ENCODE data around the gene APBA2.
A peak's percentile ranks its signal among the peaks of the same experiment; 100 is the strongest.
"Not testable (repeated sequence)": the region's sequence is repeated elsewhere in the genome, so short reads cannot be mapped to it uniquely, and the experiment has no call there.

The APBA2 gene

GRCh38 chr15:28885630-28886430 is at the start of gene APBA2:
Gene APBA2, plus strand, starts transcription at chr15:28885974. Its CDS starts 167,911 bp downstream, at chr15:29053885.
- no peak within 1 kb of the TSS for H3K4me2 ChIP-seq (ENCODE audit: low read length)
- no peak within 1 kb of the TSS for H2AFZ ChIP-seq (ENCODE audit: low read depth, low read length)
- no peaks in the 10 kb centered on the region for H3K27me3 ChIP-seq (ENCODE audit: low read depth, low read length)
- no peaks in the 10 kb centered on the region for H3K36me3 ChIP-seq (replicated peaks; ENCODE audit: low read depth, low read length)
- no peak for TF ChIP-seq EZH2phosphoT487 (IDR thresholded peaks at IDR 0.05; ENCODE audit: low read depth)
- TF ChIP-seq CTCF (IDR thresholded peaks at IDR 0.05; ENCODE audit: low read depth, low read length), result no peak
- no peak within 1 kb of the TSS for H3K27ac ChIP-seq (ENCODE audit: low read length)
- H3K79me2 ChIP-seq (ENCODE audit: low read length), result no peaks in the 10 kb centered on the region
- no peaks in the 10 kb centered on the region for H4K20me1 ChIP-seq (ENCODE audit: insufficient read depth, low read length)
- H3K4me1 ChIP-seq (ENCODE audit: low read length), result peaks cover 14% of the 10 kb centered on the region
- H3K4me3 ChIP-seq (ENCODE audit: low read length), result no peak within 1 kb of the TSS
- no peaks in the 10 kb centered on the region for H3K9me3 ChIP-seq (ENCODE audit: insufficient read depth, low read length)
- H3K9ac ChIP-seq (ENCODE audit: low read length), result no peak within 1 kb of the TSS

GRCh38 chr15:28840285-28840684 is 45.5 kb upstream of the APBA2 start:
- not testable (repeated sequence) for H3K9me3 ChIP-seq (ENCODE audit: insufficient read depth, low read length); H3K4me1 ChIP-seq (ENCODE audit: low read length); H3K4me2 ChIP-seq (ENCODE audit: low read length); H3K79me2 ChIP-seq (ENCODE audit: low read length); H3K4me3 ChIP-seq (ENCODE audit: low read length); H3K36me3 ChIP-seq (replicated peaks; ENCODE audit: low read depth, low read length); H3K27ac ChIP-seq (ENCODE audit: low read length); H3K27me3 ChIP-seq (ENCODE audit: low read depth, low read length); H3K9ac ChIP-seq (ENCODE audit: low read length); H4K20me1 ChIP-seq (ENCODE audit: insufficient read depth, low read length); H2AFZ ChIP-seq (ENCODE audit: low read depth, low read length)

GRCh38 chr15:28842210-28842609 is 43.6 kb upstream of the APBA2 start:
- H3K4me2 ChIP-seq (ENCODE audit: low read length); H3K9ac ChIP-seq (ENCODE audit: low read length); H2AFZ ChIP-seq (ENCODE audit: low read depth, low read length); H3K9me3 ChIP-seq (ENCODE audit: insufficient read depth, low read length); H3K27me3 ChIP-seq (ENCODE audit: low read depth, low read length); H3K4me3 ChIP-seq (ENCODE audit: low read length); H3K27ac ChIP-seq (ENCODE audit: low read length); H3K79me2 ChIP-seq (ENCODE audit: low read length); H3K36me3 ChIP-seq (replicated peaks; ENCODE audit: low read depth, low read length); H3K4me1 ChIP-seq (ENCODE audit: low read length); H4K20me1 ChIP-seq (ENCODE audit: insufficient read depth, low read length): not testable (repeated sequence)

GRCh38 chr15:28843520-28843919 is 42.3 kb upstream of the APBA2 start:
- H3K4me3 ChIP-seq (ENCODE audit: low read length); H3K9ac ChIP-seq (ENCODE audit: low read length); H3K27me3 ChIP-seq (ENCODE audit: low read depth, low read length); H3K36me3 ChIP-seq (replicated peaks; ENCODE audit: low read depth, low read length); H2AFZ ChIP-seq (ENCODE audit: low read depth, low read length); H3K79me2 ChIP-seq (ENCODE audit: low read length); H4K20me1 ChIP-seq (ENCODE audit: insufficient read depth, low read length); H3K4me2 ChIP-seq (ENCODE audit: low read length); H3K9me3 ChIP-seq (ENCODE audit: insufficient read depth, low read length); H3K27ac ChIP-seq (ENCODE audit: low read length): not testable (repeated sequence)
- H3K4me1 ChIP-seq (ENCODE audit: low read length), result peaks cover 16% of the 10 kb centered on the region

GRCh38 chr15:28844147-28844546 is 41.6 kb upstream of the APBA2 start:
- H3K9me3 ChIP-seq (ENCODE audit: insufficient read depth, low read length); H3K9ac ChIP-seq (ENCODE audit: low read length); H3K27ac ChIP-seq (ENCODE audit: low read length); H4K20me1 ChIP-seq (ENCODE audit: insufficient read depth, low read length); H3K27me3 ChIP-seq (ENCODE audit: low read depth, low read length); H3K79me2 ChIP-seq (ENCODE audit: low read length); H3K4me3 ChIP-seq (ENCODE audit: low read length); H2AFZ ChIP-seq (ENCODE audit: low read depth, low read length); H3K36me3 ChIP-seq (replicated peaks; ENCODE audit: low read depth, low read length); H3K4me2 ChIP-seq (ENCODE audit: low read length): not testable (repeated sequence)
- H3K4me1 ChIP-seq (ENCODE audit: low read length), result peaks cover 16% of the 10 kb centered on the region

- Histone ChIP-seq H3K9ac (ENCODE audit: low read length) (peak overlapping the region; percentile 41; the same call in 1 of the 2 replicates), H3K4me3 (ENCODE audit: low read length) (peak overlapping the region; percentile 47; the same call in 1 of the 2 replicates), H3K27ac (ENCODE audit: low read length) (peak overlapping the region; percentile 80), H3K4me2 (ENCODE audit: low read length) (peak overlapping the region; percentile 62), H3K4me1 (ENCODE audit: low read length) (peaks cover 16% of the 10 kb centered on the region)
- not testable (repeated sequence) for H3K27me3 ChIP-seq (ENCODE audit: low read depth, low read length); H3K36me3 ChIP-seq (replicated peaks; ENCODE audit: low read depth, low read length); H3K9me3 ChIP-seq (ENCODE audit: insufficient read depth, low read length); H4K20me1 ChIP-seq (ENCODE audit: insufficient read depth, low read length); H2AFZ ChIP-seq (ENCODE audit: low read depth, low read length); H3K79me2 ChIP-seq (ENCODE audit: low read length)
These were observed 38.5 kb upstream of the APBA2 start for GRCh38 chr15:28847247-28847646.

- not testable (repeated sequence) for H3K9me3 ChIP-seq (ENCODE audit: insufficient read depth, low read length); H3K27me3 ChIP-seq (ENCODE audit: low read depth, low read length); H3K36me3 ChIP-seq (replicated peaks; ENCODE audit: low read depth, low read length); H2AFZ ChIP-seq (ENCODE audit: low read depth, low read length); H3K4me3 ChIP-seq (ENCODE audit: low read length); H3K79me2 ChIP-seq (ENCODE audit: low read length); H4K20me1 ChIP-seq (ENCODE audit: insufficient read depth, low read length)
- Histone ChIP-seq H3K4me2 (ENCODE audit: low read length) (peak overlapping the region; percentile 28), H3K9ac (ENCODE audit: low read length) (0 out of 2 replicates have a peak overlapping the region, but pooled peaks have one; percentile 10), H3K4me1 (ENCODE audit: low read length) (peaks cover 16% of the 10 kb centered on the region), H3K27ac (ENCODE audit: low read length) (peak overlapping the region; percentile 64)
These were observed 37.8 kb upstream of the APBA2 start for GRCh38 chr15:28847959-28848358.

- H2AFZ ChIP-seq (ENCODE audit: low read depth, low read length); H3K4me3 ChIP-seq (ENCODE audit: low read length); H3K36me3 ChIP-seq (replicated peaks; ENCODE audit: low read depth, low read length); H4K20me1 ChIP-seq (ENCODE audit: insufficient read depth, low read length); H3K27me3 ChIP-seq (ENCODE audit: low read depth, low read length); H3K79me2 ChIP-seq (ENCODE audit: low read length); H3K9me3 ChIP-seq (ENCODE audit: insufficient read depth, low read length): not testable (repeated sequence)
- Histone ChIP-seq H3K9ac (ENCODE audit: low read length) (0 out of 2 replicates have a peak within 1 kb of the TSS, but pooled peaks have one; percentile 10), H3K4me2 (ENCODE audit: low read length) (peak within 1 kb of the TSS; percentile 28), H3K4me1 (ENCODE audit: low read length) (peaks cover 16% of the 10 kb centered on the region), H3K27ac (ENCODE audit: low read length) (peak within 1 kb of the TSS; percentile 64)
These were observed 37.3 kb upstream of the APBA2 start, which contains the start of gene GOLGA6L7 for GRCh38 chr15:28848521-28848920. Gene GOLGA6L7, minus strand, starts transcription at chr15:28848644. Its CDS starts 95 bp downstream, at chr15:28848549.
